H9 (cell line): ENCODE data around the gene OSBPL2. TPM values are rescaled to one million over a fixed set of nuclear protein-coding genes. Genes with fewer than 3 reads are reported as not detected.

ENCODE experiments used
- DNase-seq: peaks from one replicate; pipeline ENCODE4 v3.0.0-alpha.2; 2017
- H2AFZ ChIP-seq: one replicate; pipeline ENCODE4 v1.6.1; 2013; ENCODE audit warnings: mild to moderate bottlenecking, low read length, control low read depth, moderate library complexity
- H2AK5ac ChIP-seq: 2 replicates; pipeline ENCODE4 v1.6.1; 2013; ENCODE audit warnings: low read length, control low read depth, mixed read lengths; ENCODE audit not compliant: insufficient read length
- H2BK120ac ChIP-seq: one replicate; pipeline ENCODE4 v1.6.1; 2013; ENCODE audit warnings: low read depth, mild to moderate bottlenecking, low read length, control low read depth, inconsistent platforms; ENCODE audit not compliant: poor library complexity, severe bottlenecking
- H2BK12ac ChIP-seq: 2 replicates; pipeline ENCODE4 v1.6.1; 2013; ENCODE audit warnings: low read length, control low read depth, mixed read lengths, low read depth; ENCODE audit not compliant: insufficient read length
- H2BK15ac ChIP-seq: 2 replicates; pipeline ENCODE4 v1.6.1; 2013; ENCODE audit warnings: low read depth, low read length, control low read depth
- H2BK20ac ChIP-seq: one replicate; pipeline ENCODE4 v1.6.1; 2013; ENCODE audit warnings: low read depth, mild to moderate bottlenecking, low read length, control low read depth, inconsistent platforms; ENCODE audit not compliant: poor library complexity, severe bottlenecking
- H2BK5ac ChIP-seq: 2 replicates; pipeline ENCODE4 v1.6.1; 2013; ENCODE audit warnings: low read length, control low read depth, mixed read lengths; ENCODE audit not compliant: insufficient read length
- H3K14ac ChIP-seq: 2 replicates; pipeline ENCODE4 v1.6.1; 2013; ENCODE audit warnings: low read length, control low read depth; ENCODE audit not compliant: insufficient read depth
- H3K18ac ChIP-seq: 2 replicates; pipeline ENCODE4 v1.6.1; 2013; ENCODE audit warnings: low read depth, mild to moderate bottlenecking, mixed read lengths, low read length, control low read depth; ENCODE audit not compliant: insufficient read length
- H3K23ac ChIP-seq: 2 replicates; pipeline ENCODE4 v1.6.1; 2013; ENCODE audit warnings: low read length, control low read depth, mixed read lengths, low read depth; ENCODE audit not compliant: insufficient read length
- H3K23me2 ChIP-seq: 2 replicates; pipeline ENCODE4 v1.6.1; 2013; ENCODE audit warnings: low read depth, mild to moderate bottlenecking, mixed read lengths, low read length, control low read depth; ENCODE audit not compliant: insufficient read length, poor library complexity, severe bottlenecking
- H3K27ac ChIP-seq: 2 replicates; pipeline ENCODE4 v1.5.1; 2013; ENCODE audit warnings: low read length, control low read depth, mixed read lengths, low read depth; ENCODE audit not compliant: insufficient read length
- H3K27me3 ChIP-seq: 2 replicates; pipeline ENCODE4 v1.6.1; 2013; ENCODE audit warnings: low read length, control low read depth, inconsistent platforms; ENCODE audit not compliant: insufficient read depth
- H3K4ac ChIP-seq: 2 replicates; pipeline ENCODE4 v1.6.1; 2013; ENCODE audit warnings: low read depth, mild to moderate bottlenecking, control low read depth, inconsistent platforms, low read length, moderate library complexity
- H3K4me1 ChIP-seq: 2 replicates; pipeline ENCODE4 v1.6.1; 2013; ENCODE audit warnings: low read length, control low read depth, inconsistent platforms; ENCODE audit not compliant: insufficient read depth
- H3K4me2 ChIP-seq: 2 replicates; pipeline ENCODE4 v1.6.1; 2013; ENCODE audit warnings: low read length, control low read depth, mixed read lengths; ENCODE audit not compliant: insufficient read length, insufficient read depth
- H3K56ac ChIP-seq: 2 replicates; pipeline ENCODE4 v1.6.1; 2013; ENCODE audit warnings: low read depth, mild to moderate bottlenecking, mixed read lengths, low read length, control low read depth; ENCODE audit not compliant: insufficient read length
- H3K79me1 ChIP-seq: 2 replicates; pipeline ENCODE4 v1.6.1; 2013; ENCODE audit warnings: low read depth, mild to moderate bottlenecking, moderate library complexity, low read length, control low read depth, inconsistent platforms; ENCODE audit not compliant: insufficient read depth, poor library complexity, severe bottlenecking
- H3K79me2 ChIP-seq: 2 replicates; pipeline ENCODE4 v1.6.1; 2013; ENCODE audit warnings: low read length, control low read depth, inconsistent platforms; ENCODE audit not compliant: insufficient read depth
- H3K9ac ChIP-seq: 2 replicates; pipeline ENCODE4 v1.6.1; 2013; ENCODE audit warnings: low read length, control low read depth, mixed read lengths; ENCODE audit not compliant: insufficient read length; ENCODE audit errors: extremely low read depth
- H3K9me3 ChIP-seq: one replicate; pipeline ENCODE4 v1.6.1; 2013; ENCODE audit warnings: low read depth, low read length, inconsistent platforms; ENCODE audit not compliant: control insufficient read depth
- H3T11ph ChIP-seq: one replicate; pipeline ENCODE4 v1.6.1; 2013; ENCODE audit warnings: mild to moderate bottlenecking, low read length, control low read depth, inconsistent platforms
- H4K20me1 ChIP-seq: one replicate; pipeline ENCODE4 v1.6.1; 2013; ENCODE audit not compliant: control insufficient read depth, insufficient read length, insufficient read depth
- H4K5ac ChIP-seq: 2 replicates; pipeline ENCODE4 v1.6.1; 2013; ENCODE audit warnings: low read depth, mild to moderate bottlenecking, mixed read lengths, low read length, control low read depth; ENCODE audit not compliant: insufficient read length
- H4K8ac ChIP-seq: replicated peaks from 2 replicates; pipeline ENCODE4 v1.6.1; 2013; ENCODE audit warnings: low read length, control low read depth, mixed read lengths, low read depth; ENCODE audit not compliant: insufficient read length
- H4K91ac ChIP-seq: 2 replicates; pipeline ENCODE4 v1.6.1; 2013; ENCODE audit warnings: low read depth, mild to moderate bottlenecking, moderate library complexity, mixed read lengths, low read length, control low read depth; ENCODE audit not compliant: insufficient read length
- H3K27ac Mint-ChIP-seq, 3 experiments: 2 replicates in 2 of 3; 3 replicates in 1 of 3; pipeline ENCODE4 v1.8.0; 2020 to 2021; ENCODE audit warnings: mixed read lengths in 3 of 3, mild to moderate bottlenecking in 1 of 3, moderate library complexity in 1 of 3
- H3K27me3 Mint-ChIP-seq: 2 replicates; pipeline ENCODE4 v1.8.0; 2021; ENCODE audit warnings: low read depth, mild to moderate bottlenecking, moderate library complexity, mixed read lengths
- H3K36me3 Mint-ChIP-seq, 3 experiments: 2 replicates in 2 of 3; 3 replicates in 1 of 3; pipeline ENCODE4 v1.8.0; 2020 to 2021; ENCODE audit warnings: low read depth in 3 of 3, mixed read lengths in 3 of 3; ENCODE audit not compliant: insufficient read depth in 1 of 3
- H3K4me1 Mint-ChIP-seq, 2 experiments: 2 replicates each; pipeline ENCODE4 v1.8.0; 2020; ENCODE audit warnings: mixed read lengths in 2 of 2
- H3K4me3 Mint-ChIP-seq, 2 experiments: 2 replicates in 1 of 2; 3 replicates in 1 of 2; pipeline ENCODE4 v1.8.0; 2020 to 2021; ENCODE audit warnings: mild to moderate bottlenecking in 2 of 2, mixed read lengths in 2 of 2, moderate library complexity in 1 of 2
- H3K9me3 Mint-ChIP-seq, 2 experiments: 2 replicates in 1 of 2; 3 replicates in 1 of 2; pipeline ENCODE4 v1.8.0; 2020; ENCODE audit warnings: mild to moderate bottlenecking in 2 of 2, mixed read lengths in 2 of 2, moderate library complexity in 1 of 2
- CTCF ChIP-seq: fragments of 200-600 bp; sonication (generic); conservative IDR thresholded peaks from 3 replicates; pipeline ENCODE4 v1.8.0; 2021; ENCODE audit warnings: antibody characterized with exemption, mild to moderate bottlenecking
- WGBS: extraction: QIAGEN DNeasy Blood & Tissue Kit; methylation state at CpG from one replicate; pipeline ENCODE4 v1.1.7; 2013; ENCODE audit warnings: missing lambda C conversion rate, low lambda C conversion rate, mixed read lengths; ENCODE audit not compliant: insufficient read length; ENCODE audit errors: extremely low coverage; 5-methylcytosine and 5-hydroxymethylcytosine counted together
- total RNA-seq: library from RNA; stranded (reverse); gene quantifications from 2 replicates; pipeline ENCODE4 v1.2.1, GENCODE V29; 2021

The OSBPL2 gene
- total RNA-seq, 1 experiment from 2014 or later, result 47.3 TPM

- Histone ChIP-seq H3K79me1 (no peaks in the 10 kb centered on the region), H3K4me2 (no peak overlapping the region), H3K18ac (no peak overlapping the region), H3K9me3 (no peaks in the 10 kb centered on the region), H4K5ac (no peak overlapping the region), H3K14ac (no peak overlapping the region), H3K56ac (no peak overlapping the region), H2BK20ac (no peak overlapping the region), H3K9ac (no peak overlapping the region), H2BK5ac (no peak overlapping the region), H2BK12ac (no peak overlapping the region), H4K91ac (no peak overlapping the region), H4K20me1 (no peaks in the 10 kb centered on the region), H2BK120ac (no peak overlapping the region), H3T11ph (no peak overlapping the region), H2AFZ (no peak overlapping the region), H3K79me2 (no peaks in the 10 kb centered on the region), H3K27me3 (no peaks in the 10 kb centered on the region), H2AK5ac (no peak overlapping the region), H3K23ac (no peak overlapping the region), H2BK15ac (no peak overlapping the region), H3K4ac (no peak overlapping the region), H3K27ac (no peak overlapping the region), H4K8ac (no peak overlapping the region), H3K23me2 (no peaks in the 10 kb centered on the region), H3K4me1 (no peaks in the 10 kb centered on the region)
- no peak for DNase-seq
- Mint-ChIP-seq H3K4me3 (no peak overlapping the region), H3K4me1 (peaks cover 2 to 3% of the 10 kb centered on the region in 2 experiments; a peak in 2 of 4 replicates), H3K27me3 (no peaks in the 10 kb centered on the region; the same call in none of the 2 replicates), H3K9me3 (peaks cover 3 to 13% of the 10 kb centered on the region in 2 experiments; a peak in 4 of 5 replicates), H3K27ac (no peak overlapping the region), H3K36me3 (peaks cover 40 to 84% (median 72%) of the 10 kb centered on the region in 3 experiments; a peak in 6 of 7 replicates)
- TF ChIP-seq CTCF, result no peak
- WGBS, result no CpG with 5 or more reads among the region's 52 CpGs
Observed at GRCh38 chr20:62323146-62323979, 85.0 kb downstream of the OSBPL2 start.
